ENCODE measurements around the gene PTPN6. TPM values are rescaled to one million over a fixed set of nuclear protein-coding genes. Genes with fewer than 3 reads are reported as not detected.
"Not testable (repeated sequence)": the region's sequence is repeated elsewhere in the genome, so short reads cannot be mapped to it uniquely, and the experiment has no call there.

The PTPN6 gene
- total RNA-seq (2014; rRNA removed; shearing (Covaris generic)): 0.31 and 0.48 TPM in 2 replicates

DNA sequence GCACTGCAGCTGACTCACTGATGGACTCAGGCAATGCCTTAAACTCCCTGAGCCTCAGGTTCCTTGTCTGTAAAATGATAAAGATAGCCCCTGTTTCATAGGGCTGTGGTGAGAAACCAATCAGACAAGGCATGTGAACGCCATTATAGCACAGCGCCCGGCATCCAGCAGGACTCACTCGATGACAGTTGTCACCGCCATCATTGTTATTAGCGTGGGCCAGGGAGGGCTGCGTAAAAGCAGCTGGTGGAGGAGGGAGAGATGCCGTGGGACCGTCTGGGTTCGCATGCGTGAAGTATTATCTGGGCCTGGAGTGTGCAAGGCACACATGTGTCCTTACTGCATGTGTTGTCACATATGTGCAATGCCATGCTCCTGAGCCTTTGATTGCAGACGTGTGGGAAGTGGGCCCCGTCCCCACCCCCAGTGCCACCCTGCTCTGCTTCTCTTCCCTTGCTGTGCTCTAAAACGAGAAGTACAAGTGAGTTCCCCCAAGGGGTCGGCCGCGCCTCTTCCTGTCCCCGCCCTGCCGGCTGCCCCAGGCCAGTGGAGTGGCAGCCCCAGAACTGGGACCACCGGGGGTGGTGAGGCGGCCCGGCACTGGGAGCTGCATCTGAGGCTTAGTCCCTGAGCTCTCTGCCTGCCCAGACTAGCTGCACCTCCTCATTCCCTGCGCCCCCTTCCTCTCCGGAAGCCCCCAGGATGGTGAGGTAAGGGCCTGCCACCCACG lies at the start of gene PTPN6:
Gene PTPN6, plus strand, starts transcription at position 546 of the 730 bp plus-strand sequence. Its CDS starts 157 bp downstream, at position 703.
- no peak for DNase-seq (ENCODE audit: low spot score)

DNA sequence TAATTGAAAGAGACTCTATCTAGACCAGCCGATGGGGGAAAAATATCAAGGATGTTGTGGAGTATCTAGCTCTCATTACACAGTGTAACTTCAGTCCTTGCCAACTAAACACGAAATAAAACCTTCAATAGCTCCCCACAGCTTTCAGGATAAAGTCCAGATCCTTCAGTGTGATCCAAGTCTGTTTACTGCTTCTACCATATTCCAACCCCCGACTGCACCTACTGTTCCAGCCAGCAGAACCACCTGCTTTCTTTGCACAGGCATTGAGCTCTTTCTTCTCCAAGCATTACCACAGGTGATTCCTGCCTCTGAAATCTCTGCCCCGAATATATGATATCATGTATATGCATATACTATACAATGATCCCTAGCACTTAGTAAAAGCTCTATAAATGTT lies 48.7 kb upstream of the PTPN6 start:
- DNase-seq (ENCODE audit: low spot score): no peak

DNA sequence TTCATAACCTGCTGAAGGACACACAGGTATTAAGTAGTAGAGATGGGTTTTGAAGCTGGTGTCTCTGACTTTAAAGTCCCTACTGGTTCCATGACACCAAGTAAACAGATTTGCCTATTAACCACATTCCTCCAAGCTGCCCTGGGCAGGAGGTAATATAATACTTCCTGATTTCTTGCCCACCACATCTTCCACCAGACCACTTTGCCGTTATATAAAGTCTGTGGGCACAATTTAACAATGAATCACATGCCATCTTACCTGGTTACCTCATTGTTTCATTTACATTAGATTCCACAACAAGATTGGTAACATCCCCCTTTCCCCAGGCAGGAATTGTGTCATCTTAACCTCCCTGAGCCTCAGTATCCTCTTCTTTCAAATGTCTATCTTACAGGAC lies 47.4 kb upstream of the PTPN6 start:
- no peak for DNase-seq (ENCODE audit: low spot score)

DNA sequence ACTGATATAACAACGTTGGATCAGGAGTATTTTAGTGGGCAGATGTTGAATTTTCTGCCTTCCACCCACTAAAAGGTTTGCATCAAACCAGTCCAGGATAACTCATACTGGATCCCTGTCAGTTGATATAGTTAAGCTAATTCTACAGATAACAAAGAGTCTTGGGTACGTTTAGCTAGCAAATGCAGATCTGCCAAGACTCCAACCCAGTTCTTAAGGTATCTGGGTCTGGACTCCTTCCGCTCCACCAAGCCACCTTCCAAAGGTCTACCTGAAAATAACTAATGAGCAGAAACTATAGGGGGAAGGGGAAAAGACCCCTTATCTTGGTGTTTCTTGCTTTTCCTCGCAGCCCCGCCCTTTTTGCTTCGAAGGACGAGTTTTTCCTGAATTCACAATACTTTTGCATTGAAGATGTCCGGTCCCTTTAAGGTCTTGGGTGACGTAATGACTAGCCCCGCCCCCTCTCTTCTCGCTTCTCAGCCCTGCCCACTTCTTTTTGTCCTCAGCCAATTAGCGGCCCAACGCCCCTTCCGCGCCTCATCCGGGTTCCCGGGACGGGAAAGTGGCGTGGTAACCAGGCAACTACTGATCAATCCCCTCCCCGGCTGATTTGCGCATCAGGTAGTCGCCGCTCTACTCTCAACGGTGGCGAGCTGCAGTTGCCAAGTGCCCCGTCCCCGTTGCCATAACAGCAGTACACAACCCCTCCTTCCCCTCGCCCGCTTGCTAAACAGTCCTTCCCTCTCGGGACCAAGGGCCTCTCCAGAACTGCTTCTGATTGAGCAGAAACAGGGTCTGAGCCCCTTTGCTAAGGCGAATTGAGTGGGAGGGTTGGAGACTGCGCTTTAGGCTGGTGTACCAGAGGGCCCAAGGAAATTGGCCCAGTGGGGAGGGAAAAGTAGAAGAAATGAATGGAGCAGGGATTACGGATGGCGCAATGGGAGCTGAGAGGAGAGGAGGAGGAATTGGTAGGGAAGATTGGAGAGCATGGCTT lies 46.6 kb upstream of the PTPN6 start, which contains the start of gene LRRC23:
Gene LRRC23, plus strand, starts transcription at position 543 of the 997 bp plus-strand sequence. CDS start 812 bp downstream, outside the sequence.
- DNase-seq (ENCODE audit: low spot score): peak; percentile 83

DNA sequence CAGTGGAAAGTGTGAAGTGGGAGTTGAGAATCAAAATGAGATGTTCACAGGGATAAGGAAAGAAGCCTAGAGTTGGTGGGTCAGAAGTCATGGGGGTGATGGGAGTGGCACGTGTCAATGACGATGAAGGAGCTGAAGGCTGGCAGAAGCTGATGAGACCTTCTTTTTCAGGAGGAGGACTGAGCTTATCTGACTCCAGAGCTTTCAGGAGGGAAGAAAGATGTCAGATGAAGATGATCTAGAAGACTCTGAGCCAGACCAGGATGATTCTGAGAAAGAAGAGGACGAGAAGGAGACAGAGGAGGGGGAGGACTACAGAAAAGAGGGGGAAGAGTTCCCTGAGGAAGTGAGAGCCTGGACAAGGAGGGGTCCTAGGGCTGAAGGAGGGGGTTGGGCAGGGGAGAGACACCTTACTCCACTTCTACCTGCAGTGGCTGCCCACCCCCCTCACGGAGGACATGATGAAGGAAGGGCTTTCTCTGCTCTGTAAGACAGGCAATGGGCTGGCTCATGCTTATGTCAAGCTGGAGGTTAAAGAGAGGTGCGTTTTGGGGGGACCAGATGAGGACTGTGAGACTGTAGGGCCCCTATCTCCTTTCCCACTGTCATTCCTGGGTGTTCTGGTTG lies 45.6 kb upstream of the PTPN6 start:
- DNase-seq (ENCODE audit: low spot score): no peak

DNA sequence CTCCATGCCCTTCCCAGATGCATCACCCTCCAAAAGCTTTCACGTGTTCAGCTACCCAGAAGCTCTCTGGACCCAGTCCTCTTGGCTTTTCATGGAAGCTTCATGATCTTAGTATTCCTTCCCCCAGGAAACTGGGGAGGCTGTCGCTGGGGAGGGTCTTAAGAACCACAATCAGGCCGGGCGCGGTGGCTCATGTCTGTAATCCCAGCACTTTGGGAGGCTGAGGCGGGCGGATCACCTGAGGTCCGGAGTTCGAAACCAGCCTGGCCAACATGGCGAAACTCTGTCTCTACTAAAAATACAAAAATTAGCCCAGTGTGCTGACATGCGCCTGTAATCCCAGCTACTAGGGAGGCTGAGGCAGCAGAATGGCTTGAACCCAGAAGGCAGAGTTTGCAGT lies 43.0 kb upstream of the PTPN6 start:
- DNase-seq (ENCODE audit: low spot score): not testable (repeated sequence)

DNA sequence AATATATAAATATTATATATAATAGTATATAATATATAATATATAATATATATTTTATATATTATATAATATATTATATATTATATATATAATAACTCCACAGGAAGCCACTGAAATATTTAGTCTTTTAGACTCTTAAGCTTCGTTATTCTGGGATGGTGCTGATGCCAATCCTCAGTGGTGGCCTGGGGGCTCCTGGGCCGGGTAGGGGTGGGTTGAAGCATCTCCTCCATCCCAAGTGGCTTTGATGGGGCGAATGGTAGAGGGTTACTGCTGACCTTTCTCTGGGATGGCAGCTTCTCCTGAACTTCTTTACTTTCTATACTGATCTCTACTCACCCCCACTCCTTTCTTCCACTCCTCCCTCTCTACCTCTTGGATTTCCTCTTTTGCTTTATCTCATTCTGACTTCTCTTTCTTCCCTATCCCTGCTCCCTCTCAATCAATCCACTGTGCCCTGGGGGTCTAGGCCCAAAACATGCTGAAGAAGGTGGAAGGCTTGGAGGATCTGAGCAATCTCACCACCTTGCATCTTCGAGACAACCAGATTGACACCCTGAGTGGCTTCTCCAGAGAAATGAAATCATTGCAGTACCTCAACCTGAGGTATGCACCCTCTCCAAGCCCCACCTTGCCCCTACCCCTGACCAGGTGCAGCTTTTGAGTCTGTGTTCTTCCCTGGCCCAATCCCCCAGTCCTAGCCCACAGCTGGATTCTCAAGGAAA lies 41.6 kb upstream of the PTPN6 start:
- no peak for DNase-seq (ENCODE audit: low spot score)

DNA sequence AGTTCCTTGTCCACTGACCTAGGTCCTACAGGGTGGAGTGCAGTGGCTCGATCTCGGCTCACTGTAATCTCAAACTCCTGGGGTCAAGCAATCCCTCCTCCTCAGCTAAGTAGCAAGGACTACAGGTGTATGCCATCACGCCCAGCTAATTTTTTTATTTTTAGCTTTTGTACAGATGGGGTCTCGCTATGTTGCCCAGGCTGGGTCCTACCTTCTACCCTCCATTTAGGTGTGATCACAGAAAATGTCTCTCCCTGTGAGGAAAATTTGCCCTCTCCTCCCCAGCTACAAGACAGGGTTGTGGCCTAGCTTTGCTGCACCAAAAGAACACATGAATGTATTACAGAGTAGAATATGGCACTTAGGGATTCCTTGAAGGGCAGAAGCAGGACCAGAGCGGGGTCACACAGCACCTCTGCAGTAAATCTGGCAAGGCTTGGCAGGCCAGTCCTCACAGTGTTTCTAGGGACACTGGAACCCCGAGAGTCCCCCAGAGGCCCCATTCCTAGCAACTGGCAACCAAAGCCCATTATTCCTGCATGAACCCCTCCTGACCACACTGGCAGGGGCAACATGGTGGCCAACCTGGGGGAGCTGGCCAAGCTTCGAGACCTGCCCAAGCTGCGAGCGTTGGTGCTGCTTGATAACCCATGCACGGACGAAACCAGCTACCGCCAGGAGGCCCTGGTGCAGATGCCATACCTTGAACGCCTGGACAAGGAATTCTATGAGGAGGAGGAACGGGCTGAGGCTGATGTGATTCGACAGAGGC lies 38.8 kb upstream of the PTPN6 start:
- DNase-seq (ENCODE audit: low spot score): no peak

DNA sequence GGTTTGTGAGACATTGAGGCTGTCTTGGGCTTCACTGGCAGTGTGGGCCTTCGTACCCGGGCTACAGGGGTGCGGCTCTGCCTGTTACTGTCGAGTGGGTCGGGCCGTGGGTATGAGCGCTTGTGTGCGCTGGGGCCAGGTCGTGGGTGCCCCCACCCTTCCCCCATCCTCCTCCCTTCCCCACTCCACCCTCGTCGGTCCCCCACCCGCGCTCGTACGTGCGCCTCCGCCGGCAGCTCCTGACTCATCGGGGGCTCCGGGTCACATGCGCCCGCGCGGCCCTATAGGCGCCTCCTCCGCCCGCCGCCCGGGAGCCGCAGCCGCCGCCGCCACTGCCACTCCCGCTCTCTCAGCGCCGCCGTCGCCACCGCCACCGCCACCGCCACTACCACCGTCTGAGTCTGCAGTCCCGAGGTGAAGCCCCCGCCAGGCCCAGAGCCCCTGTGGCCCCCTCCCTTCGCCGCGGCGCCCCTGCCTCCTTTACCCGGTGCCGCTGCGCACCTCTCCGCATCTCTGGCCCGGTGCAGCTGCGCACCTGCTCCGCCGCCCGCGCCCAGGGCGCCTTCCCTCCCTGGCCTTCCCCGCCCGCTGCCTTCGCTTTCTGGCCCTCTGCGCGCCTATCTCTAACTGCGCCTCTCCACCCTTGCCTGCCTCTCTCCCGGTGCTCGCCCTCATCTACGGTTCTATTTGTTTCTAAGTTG lies 36.8 kb upstream of the PTPN6 start, which contains the start of gene ENO2:
Gene ENO2, plus strand, starts transcription at position 335 of the 701 bp plus-strand sequence. CDS start 1,253 bp downstream, outside the sequence.
- no peak for DNase-seq (ENCODE audit: low spot score)

DNA sequence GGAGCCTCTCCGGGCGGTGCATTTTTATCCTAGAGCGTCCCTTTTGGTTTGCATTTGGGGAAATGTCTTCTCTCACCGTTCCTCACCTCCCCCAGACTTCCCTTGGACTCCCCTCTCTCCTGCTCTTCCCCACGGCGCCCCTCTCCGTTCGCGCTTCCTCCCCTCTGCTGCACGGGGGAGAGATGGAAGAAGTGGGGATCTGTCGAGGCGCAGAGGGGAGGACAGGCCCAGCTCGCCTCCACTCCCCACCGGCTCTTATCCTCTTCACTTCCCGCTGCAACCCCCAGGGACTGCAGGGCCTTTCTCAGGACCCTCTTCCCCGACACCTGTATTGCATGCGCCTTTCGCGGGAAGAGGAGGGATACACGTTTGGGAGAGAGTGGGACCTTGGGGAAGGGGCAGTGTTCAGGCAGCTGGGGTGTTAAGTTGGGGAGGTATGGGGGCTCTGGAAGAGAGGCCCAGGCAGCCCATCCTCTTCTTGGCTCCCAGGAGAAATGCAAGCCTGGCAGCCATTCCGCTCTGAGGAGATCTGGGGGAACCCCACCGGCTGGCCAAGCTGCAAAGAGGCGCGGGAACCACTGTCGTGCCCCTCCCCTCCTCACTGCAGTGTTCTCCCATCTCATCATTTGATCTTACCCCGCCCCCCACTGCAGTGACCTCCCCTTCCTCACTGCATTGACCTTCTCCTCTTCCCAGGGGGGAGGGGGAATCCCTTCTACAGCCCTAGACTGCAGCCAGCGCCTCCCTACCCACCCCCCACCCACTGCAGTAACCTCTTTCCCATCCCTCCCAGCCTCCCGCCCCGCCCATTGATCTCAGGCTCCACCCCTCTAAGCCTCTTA lies 36.0 kb upstream of the PTPN6 start:
- no peak for DNase-seq (ENCODE audit: low spot score)

DNA sequence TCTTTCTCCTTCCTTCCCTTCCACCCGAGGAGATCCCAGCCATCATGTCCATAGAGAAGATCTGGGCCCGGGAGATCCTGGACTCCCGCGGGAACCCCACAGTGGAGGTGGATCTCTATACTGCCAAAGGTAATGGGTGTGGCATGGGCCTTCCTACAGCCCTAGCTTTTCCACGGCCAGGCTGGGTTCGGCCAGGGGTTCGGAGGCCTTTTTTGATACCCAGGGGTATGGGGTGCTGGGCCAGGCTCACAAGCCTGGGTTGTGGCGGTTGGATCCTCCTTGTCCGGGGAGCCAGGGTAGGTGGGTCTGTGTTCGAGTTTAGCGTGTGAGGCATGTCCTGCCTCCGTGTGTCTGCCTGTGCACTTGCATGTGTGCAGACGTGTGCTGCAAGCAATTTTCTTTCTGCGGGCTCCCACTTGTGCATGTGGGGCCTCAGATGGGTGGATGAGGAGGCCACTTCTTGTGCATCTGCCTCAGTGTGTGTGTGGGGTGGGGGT lies 35.3 kb upstream of the PTPN6 start:
- DNase-seq (ENCODE audit: low spot score): no peak

DNA sequence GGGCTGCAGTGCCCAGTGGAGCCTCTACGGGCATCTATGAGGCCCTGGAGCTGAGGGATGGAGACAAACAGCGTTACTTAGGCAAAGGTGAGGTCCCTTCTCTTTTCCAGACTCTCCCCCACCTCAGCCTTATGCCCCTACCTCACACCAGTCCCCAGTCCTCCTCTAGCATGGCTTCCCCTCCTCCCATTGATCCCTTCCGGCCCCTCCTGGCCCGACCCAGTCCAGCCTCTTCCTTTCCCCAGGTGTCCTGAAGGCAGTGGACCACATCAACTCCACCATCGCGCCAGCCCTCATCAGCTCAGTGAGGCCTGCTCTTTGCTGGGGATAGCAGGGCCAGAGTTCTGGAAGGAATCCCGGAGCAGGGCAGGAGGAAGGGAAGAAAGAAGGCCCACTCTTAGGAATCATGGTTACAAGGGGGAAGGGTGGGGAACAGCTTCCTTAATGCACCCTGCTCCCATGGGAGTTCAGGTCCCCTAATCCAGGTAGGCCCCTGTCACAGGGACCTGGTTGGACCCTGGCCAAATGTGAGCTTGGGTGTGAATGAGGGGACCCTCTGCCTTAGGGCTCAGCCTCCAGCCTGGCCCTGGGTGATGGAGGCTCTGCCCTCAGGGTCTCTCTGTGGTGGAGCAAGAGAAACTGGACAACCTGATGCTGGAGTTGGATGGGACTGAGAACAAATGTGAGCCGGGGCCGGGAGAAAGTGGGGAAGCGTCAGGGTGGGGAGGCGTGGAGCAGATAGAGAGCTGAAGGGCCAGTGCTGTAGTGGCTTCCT lies 34.5 kb upstream of the PTPN6 start:
- DNase-seq (ENCODE audit: low spot score): no peak

DNA sequence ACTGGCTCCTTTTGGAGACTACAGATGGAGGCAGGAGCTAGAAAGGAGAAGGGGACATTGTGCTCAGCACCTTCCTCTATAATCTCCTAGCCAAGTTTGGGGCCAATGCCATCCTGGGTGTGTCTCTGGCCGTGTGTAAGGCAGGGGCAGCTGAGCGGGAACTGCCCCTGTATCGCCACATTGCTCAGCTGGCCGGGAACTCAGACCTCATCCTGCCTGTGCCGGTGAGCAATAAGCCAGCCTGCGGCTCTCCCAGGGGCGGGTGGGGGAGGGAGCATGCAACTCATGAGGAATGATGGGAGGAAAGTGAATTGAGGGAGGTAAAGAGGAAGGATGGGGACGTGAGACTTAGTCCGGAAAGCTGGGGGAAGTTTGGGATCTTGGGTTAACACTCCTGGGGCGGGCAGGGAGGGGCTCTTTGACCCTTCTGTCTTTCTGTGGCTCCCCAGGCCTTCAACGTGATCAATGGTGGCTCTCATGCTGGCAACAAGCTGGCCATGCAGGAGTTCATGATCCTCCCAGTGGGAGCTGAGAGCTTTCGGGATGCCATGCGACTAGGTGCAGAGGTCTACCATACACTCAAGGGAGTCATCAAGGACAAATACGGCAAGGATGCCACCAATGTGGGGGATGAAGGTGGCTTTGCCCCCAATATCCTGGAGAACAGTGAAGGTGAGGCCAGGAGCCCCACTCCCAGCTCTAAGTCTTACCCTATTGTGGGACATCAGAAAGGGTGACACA lies 33.5 kb upstream of the PTPN6 start:
- no peak for DNase-seq (ENCODE audit: low spot score)

DNA sequence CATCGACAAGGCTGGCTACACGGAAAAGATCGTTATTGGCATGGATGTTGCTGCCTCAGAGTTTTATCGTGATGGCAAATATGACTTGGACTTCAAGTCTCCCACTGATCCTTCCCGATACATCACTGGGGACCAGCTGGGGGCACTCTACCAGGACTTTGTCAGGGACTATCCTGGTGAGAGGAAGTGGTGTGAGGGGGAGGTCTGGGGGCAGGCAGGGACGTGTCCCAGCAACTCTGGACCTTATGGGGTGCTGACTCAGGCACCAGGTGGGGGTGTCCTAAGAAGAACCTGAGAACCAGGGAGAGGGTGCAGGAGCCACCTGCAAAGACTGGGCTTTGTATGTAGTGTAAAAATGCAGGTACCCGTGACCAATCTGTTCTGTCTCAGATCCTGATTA lies 31.6 kb upstream of the PTPN6 start:
- DNase-seq (ENCODE audit: low spot score): no peak

DNA sequence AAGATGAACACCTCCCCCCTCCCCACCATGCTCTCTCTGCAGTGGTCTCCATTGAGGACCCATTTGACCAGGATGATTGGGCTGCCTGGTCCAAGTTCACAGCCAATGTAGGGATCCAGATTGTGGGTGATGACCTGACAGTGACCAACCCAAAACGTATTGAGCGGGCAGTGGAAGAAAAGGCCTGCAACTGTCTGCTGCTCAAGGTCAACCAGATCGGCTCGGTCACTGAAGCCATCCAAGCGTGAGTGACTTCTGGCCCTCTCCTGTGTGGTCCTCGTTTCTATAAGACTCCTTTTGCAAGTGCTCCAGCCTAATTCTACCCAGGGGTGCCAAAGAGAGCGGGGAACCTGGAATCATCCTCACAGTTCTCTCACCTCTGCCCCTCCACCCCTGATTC lies 29.6 kb upstream of the PTPN6 start:
- DNase-seq (ENCODE audit: low spot score): no peak

DNA sequence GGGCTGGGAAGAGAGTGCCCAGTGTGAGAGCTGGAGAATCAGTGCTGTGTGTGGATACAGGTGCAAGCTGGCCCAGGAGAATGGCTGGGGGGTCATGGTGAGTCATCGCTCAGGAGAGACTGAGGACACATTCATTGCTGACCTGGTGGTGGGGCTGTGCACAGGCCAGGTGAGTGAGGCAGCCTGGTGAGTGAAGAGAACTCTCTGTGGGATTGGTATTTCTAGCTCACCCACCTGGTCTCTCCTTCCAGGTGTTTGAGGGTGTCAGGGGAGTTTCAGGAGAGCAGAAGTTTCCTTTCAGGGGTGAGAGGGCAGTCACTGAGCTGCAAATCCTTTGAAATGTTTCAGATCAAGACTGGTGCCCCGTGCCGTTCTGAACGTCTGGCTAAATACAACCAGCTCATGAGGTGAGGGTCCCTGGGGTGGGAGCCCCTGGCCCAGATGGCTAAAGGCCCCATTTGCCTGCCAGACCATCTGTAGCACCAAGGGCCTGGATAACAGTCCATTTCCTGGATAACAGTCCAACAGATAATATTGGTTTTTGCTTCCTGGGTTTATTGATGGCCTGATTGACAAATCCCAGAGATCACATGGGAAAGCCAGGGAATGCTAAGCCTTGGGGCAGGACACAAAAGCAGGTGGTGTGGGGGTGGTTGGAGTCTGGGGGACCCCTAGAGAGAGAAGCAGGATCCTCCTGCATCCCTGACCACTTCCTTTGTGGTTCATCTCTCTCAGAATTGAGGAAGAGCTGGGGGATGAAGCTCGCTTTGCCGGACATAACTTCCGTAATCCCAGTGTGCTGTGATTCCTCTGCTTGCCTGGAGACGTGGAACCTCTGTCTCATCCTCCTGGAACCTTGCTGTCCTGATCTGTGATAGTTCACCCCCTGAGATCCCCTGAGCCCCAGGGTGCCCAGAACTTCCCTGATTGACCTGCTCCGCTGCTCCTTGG lies 28.9 kb upstream of the PTPN6 start:
- DNase-seq (ENCODE audit: low spot score): no peak
